Left colon (tissue), 2 donors: ENCODE data around the gene KPNA6. TPM values are rescaled to one million over a fixed set of nuclear protein-coding genes. Genes with fewer than 3 reads are reported as not detected.

ENCODE experiments used
- ATAC-seq: fragments of 200-7000 bp; cut with Tn5 transposase; one replicate; pipeline ENCODE4 v1.9.1; 2020; ENCODE audit warnings: mild to moderate bottlenecking, moderate library complexity
- DNase-seq, 2 donors: peaks; one replicate each; pipeline ENCODE4 v3.0.0-alpha.2; 2020
- intact Hi-C, 2 donors: fragments of 100-400 bp; cut with DNase I in 1 of 2; cut with micrococcal nuclease in 1 of 2; formaldehyde crosslinking; loops; one replicate each; pipeline versions ENCODE4 v1.11.2 to v1.14.0; 2022; cut with DNase I, micrococcal nuclease
- total RNA-seq, 2 donors: library from RNA; stranded (reverse); fragmentation: NEBNext Ultra II Directional; extraction: Animal tissue kit (Norgen Biotek cat#: 25700); gene quantifications; one replicate each; pipeline ENCODE4 v1.2.1, GENCODE V29; 2021
- donor health status: DM: no; HTN: no; CAD: no.
- donor health status: DM: yes; HTN: yes; CAD: no.

The KPNA6 gene
- total RNA-seq, 2 donors from 2014 or later, result 55.6 to 58.9 TPM

DNA sequence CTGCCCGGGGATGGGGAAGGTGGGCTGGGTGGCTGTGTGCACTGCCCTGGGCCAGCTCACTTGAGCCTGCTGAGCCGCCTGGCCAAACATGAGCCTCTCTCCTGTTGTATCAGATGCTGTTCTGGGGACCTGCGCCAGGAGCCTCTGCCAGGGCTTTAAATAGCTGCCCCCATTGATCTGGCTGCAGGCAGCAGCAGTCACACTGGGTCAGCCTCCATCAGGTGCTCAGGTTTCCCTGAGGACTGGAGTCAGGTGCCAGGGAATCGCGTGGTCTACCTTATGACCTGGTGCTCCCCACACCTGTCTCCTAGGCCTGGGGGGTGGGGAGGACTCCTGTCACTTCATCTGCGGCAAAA lies 91.8 kb downstream of the KPNA6 start:
- intact Hi-C loops, result no loop called here
- DNase-seq (peak; percentile 27 to 38), ATAC-seq (no peak)

DNA sequence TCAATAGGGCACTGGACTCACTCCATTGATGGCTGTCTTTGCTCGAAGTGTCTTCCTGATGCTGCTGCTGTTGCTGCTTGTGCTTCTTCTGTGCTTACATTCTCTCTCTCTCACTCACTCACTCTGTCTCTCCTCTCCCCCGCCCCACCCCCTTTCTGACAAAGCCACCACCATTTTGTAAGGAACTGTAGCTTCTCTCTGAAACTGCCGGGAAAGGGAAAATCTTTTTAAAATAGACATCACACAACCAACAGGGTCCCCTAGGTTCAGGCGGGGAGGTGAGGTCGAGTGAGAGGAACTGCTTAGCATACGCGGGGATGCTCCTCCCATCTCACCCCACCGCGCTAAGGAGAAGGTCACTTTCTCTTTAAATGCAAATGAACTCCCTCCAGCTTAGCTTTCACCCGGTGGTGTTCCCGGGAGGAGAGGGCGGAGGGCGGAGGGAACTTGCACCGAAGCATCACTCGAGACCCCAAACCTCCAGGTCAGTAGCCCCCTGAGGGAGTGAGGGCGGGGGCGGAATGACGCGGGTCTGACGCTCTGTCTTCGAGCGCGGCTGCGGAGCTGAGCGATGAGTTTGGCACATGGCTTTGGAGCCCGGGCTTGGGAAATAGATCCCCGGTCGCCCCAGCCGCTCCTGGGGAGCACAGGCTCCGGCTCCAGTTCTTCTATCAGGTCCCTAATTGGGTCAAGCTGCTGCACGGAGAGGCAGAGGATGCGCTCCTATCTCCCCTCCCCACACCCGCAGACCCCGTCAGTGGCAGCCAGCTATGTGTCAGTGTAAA lies 92.6 kb downstream of the KPNA6 start, which contains the start of gene CCDC28B:
Gene CCDC28B (plus strand): TSS at position 370 of the 785 bp plus-strand sequence. CDS start 1,341 bp downstream, outside the sequence.
- ATAC-seq (peak; percentile 43), DNase-seq (peak; percentile 49 to 56)
- intact Hi-C loops, result no loop called here

DNA sequence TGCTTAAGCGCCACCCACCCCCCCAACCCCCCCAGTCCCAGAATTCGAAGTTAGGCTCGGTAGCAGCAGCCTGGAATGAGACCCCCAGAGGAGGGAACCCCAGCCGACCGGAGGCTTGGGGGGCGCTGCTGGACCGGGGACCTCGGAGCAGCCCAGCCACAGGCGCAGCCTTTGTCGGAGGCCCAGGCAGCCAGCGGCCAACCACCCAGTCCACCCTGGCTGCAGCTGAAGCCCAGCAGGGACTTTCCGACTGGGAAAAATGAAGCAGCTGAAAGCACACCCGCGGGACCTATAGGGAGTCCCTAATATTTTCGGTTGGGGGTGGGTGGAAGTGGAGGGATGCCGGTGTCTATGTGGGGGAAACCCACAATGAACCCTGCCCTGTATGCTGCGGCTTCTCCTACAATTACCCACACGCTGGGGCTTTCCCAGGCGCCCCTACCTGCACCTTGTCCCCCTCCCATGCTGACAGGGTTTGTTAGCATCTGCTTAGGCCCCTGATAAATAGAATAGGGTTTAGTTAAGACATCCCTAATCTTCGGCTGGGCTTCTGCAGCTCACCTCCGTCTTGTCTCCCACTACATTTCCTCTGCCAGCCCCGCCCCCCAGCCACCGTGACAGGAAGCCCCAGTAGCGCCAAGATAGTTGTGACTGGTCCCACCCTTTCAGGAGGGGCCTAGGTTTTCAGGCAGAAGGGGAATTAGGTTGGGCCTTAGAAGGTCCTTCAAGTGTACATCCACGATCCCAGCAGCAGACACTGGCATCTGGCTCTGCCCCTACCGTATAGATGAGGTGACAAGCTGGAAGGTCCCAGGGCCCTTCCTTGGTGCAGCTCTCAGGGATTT lies 93.4 kb downstream of the KPNA6 start:
- peak; percentile 17 for ATAC-seq
- intact Hi-C loops, result no loop called here
- peak; percentile 77 to 82 for DNase-seq

DNA sequence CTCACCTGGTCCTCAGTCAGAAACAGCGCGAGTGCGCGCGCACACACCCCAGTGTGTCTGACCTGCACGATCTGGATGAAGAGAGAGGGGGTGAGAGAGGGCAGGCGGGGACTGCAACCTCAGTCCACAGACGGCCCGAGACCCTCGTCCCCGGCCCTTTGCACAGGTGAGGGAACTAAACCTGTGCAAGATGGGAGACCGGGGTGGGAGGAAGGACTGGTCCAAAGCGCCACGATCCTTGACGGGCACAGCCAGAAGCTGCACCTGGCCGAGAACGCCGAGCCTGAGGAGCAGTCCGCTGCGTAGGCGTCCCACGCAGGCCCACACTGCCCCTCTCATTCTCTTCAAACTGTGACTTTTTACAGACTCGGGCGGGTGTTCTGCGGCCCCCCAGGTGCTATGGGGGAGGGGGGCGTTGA lies 97.1 kb downstream of the KPNA6 start:
- intact Hi-C loops, result no loop called here
- DNase-seq, result peak in 1 of 2 donors; percentile 39
- ATAC-seq, result peak; percentile 24

DNA sequence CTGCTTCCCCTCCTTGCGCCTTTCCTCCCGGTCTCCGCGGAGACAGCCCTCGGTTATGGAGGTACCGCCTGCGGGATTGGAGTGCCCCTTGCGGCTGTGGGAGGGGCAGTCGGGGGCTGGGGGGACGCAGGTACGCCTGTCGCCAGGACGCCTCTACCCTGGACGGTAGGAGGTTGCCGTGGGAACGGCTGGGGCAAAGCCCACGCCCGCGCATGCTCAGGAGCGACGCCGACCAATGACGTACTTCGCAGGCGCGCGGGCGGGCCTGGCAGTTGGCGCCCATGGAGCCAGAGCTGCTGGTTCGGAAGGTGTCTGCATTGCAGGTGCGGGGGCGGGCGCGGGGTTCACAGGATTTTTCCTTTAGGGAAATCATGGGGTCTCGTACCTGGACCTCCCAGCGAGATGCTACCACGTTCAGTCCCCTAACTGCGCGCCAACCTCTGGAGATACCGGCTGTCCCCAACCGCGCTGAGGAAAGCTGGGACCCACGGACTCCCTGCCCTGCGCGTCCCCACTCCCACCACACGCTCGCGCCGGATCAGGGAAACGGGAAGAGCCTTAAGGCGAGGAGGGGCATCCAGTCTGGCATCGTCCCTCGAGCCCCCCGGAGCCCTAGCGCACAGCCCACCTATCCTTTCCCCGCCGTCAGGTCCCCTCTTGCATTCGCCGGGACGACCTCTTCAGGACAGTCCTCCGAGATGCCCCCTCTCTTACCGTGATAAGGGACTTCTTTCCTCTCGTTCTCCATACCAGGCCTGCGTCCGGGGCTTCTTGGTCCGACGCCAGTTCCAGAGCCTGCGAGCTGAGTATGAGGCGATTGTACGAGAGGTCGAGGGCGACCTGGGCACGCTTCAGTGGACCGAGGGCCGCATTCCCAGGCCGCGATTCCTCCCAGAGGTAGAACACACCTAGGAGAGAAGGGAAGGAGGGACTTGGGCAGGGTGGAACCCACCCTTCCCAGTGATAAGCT lies 97.8 kb downstream of the KPNA6 start, which contains the start of gene IQCC:
Gene IQCC (plus strand): TSS at position 271 of the 970 bp plus-strand sequence. CDS start 11 bp downstream, at position 282.
- intact Hi-C loops, result no loop called here
- ATAC-seq, result peak; percentile 78

DNA sequence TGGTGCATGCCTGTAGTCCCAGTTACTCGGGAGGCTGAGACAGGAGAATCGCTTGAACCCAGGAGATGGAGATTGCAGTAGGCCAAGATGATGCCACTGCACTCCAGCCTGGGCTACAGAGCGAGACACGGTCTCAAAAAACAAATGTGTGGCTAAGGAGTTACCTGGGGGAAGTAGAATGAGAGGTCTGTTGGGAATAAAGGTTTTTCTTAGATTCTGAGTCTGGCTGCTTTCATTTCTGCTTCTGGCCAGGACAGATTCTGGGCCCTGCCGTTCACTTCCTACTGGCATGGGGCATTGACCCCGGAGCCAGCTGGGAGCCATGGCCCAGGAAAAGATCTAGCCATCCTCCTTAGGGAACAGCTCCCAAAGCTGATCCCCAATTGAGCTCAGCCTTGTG lies 100.6 kb downstream of the KPNA6 start:
- ATAC-seq (peak; percentile 18), DNase-seq (no peak)
- intact Hi-C loops, result no loop called here

More for the DNA sequence above, 97.8 kb downstream of the KPNA6 start, which contains the start of gene IQCC:
- DNase-seq, result peak; percentile 87 to 91

DNA sequence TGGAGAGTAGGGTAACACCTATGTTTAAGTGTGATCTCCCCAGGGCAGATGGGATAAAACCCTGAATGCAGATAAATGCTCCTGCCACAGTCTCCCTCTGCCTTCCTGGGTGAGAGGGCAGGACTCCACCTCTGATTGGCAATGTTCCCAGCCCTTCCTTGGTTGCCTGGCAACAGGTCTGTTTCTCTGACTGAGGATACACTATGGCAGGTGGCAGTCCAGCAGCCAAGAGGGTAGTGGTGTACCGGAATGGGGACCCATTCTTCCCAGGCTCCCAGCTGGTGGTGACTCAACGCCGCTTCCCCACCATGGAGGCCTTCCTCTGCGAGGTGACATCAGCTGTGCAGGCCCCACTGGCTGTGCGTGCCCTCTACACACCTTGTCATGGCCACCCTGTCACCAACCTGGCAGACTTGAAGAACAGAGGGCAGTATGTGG lies 101.1 kb downstream of the KPNA6 start, which contains the start of gene DCDC2B:
Gene DCDC2B (plus strand): TSS at position 199 of the 438 bp plus-strand sequence. CDS start 5 bp downstream, at position 204.
- peak; percentile 78 for ATAC-seq
- peak; percentile 85 to 92 for DNase-seq
- intact Hi-C loops, result no loop called here

DNA sequence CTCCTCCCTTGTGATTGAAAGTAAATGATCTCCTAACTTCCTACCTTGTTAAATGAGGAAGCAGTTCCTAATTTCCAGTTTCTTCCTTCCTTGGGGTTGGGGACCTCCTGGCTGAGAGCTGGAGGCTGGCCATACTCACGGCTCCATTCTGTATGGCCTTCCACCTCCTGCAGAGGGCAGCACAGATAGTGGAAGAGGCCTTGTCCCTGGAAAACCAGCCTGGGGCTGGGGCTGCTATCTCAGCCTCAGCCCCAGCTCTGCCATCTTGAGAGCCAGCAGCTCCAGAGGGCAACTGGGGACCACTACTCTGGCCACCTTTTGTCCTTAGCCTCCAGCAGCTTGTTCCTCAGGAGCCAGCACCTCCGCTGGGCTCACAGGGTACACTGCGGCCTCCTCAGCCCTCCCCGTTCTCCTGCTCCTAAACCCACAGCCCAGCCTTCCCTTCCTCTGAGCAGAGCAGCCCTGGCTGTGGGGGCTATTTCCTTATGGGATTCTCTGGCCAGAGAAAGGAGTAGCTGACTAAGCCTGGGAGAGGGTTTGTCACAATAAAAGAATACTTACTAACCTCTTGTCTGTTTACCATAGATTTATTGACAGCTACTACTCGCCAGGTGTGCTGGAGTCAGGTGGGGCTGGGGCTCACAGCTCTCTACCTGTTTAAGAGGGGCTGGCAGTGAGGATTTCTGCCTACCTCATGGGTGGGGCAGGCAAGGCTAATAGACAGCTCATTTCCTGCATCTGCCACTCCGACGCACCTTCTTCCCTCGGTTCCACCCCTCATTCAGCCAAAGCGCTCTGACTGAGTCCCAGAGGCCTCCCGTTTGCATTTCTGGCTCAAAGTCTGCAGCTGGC lies 108.0 kb downstream of the KPNA6 start:
- peak; percentile 80 to 85 for DNase-seq

DNA sequence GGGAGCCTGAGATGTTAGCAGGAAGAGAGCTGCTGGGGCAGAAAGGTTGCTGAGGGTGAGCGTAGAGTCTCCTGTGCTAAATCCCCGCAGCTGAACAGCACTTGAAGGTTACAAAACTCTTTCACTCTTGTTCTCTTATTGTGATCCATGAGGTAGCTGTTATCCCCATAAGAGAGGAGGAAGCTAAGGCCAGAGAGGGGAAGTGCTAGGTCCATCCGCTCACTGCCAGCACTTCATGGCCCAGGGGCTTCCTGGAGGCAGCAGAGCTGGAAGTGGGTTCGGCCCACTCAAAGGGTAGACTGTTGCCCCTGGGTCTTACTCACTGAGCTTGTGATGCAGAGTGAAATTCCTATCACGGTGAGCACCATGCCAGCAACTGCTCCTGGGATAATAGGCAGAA lies 108.7 kb downstream of the KPNA6 start:
- ATAC-seq, result no peak
- no peak for DNase-seq
- intact Hi-C loops, result no loop called here

More for the DNA sequence above, 108.0 kb downstream of the KPNA6 start:
- intact Hi-C loops, result no loop called here
- peak; percentile 83 for ATAC-seq

DNA sequence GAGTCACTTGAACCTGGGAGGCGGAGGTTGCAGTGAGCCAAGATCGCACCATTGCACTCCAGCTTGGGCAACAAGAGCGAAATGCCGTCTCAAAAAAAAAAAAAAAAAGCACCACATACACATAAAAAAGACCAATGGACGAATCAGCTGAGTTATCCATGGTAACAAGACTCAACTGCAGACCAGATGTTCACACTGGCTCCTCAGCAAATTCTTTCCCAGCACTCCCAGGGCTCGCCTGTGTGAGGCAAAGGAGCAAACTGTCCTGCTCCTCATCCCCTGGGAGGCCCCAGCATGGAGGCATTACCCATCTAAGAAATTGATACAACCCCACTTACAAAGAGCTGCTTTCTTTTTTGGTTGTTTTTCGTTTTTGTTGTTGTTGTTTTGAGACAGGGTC lies 111.2 kb downstream of the KPNA6 start:
- no peak for DNase-seq
- ATAC-seq, result no peak
- intact Hi-C loops, result no loop called here

DNA sequence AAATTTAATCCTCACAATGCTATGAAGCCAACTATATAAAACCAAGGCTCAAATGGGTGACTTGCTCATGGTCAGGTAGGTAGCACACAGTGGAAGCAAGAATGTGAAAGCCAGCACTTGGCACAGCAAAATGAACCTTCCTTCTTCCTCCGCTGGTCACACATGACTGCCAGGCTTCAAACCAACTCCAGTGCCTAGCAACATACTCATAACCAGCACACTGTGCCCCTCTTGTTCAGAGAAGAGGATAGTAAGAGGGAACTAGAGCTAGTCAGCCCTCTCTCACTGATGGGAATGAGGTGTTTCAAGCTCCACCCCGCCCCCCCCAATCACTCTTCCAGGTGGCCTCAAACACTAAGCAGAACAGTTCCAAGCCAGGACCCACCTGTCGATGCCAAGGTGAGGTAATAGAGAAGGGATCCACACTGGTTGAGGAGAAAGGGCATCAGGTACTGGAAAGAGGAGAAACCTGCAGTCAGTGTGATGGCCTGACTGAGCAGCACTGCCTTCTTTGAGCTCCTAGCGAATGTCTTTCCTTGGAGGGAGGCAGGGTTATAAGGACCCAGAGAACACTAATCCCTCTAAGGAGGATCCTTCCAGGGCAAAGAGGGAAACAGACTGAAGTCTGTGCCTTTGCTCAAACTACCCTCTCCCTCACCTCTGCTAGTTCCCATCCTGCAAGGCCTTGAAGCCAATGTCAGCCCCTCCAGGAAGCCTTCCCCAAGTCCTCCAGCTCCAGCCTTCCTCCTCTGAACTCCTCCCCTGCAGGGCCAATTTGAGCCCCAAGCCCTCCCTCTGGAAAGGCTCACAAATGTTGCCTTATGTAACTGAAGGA lies 113.1 kb downstream of the KPNA6 start:
- ATAC-seq (no peak), DNase-seq (no peak)
- intact Hi-C loops, result no loop called here

DNA sequence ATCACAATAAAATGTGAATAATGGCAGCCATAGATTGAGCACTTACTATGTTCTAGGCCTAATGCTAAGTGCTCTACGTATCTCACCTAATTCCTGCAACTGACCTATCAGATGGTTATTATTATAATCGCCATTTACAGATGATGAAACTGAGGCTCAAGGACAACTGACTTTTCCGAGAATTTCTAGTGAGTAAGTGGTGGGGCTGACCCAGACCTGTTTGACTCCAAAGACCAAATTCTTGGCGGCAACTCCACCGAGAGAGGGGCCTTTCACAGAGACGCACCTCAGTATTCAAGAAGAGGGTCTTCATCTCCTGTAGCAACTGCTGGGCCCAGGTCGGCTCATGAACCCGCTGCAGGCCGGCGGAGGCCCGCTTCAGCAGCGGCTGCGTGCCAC lies 113.7 kb downstream of the KPNA6 start:
- ATAC-seq, result no peak
- DNase-seq, result no peak
- intact Hi-C loops, result no loop called here

DNA sequence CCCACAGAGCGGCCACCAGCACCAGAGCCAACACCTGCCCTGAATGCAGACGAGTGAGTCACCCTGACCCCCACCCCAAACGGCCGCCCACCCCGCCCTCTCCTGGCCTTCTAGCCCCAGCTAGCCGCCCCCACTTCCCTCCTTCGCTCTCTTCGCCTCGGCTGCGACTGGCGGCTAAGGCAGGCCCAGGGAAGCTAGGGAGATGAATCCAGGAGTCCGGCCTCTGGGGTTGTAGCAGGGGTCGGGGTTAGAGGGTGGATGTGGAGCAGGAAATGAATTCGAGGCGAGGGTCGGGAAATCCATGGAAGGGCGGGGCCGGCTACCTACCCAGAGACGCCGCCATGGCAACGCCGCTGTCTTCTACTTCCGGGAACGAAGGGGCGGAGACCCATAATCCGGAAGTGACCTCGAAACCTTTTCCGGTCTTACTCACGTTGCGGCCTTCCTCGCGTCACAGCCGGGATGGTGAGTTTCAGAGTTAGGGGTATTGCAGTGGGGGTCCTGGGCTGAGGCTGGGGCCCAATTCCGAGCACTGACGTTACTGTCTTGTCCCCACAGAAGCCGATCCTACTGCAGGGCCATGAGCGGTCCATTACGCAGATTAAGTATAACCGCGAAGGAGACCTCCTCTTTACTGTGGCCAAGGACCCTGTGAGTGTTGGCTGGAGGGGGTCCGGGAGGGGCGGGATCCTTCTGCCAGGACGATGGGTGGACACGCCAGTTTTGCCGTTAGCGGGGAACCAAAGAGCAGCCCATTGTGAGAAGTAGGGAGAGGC lies 114.3 kb downstream of the KPNA6 start, which contains the start of the genes EIF3I and TMEM234:
Gene EIF3I (plus strand): TSS at position 428 of the 776 bp plus-strand sequence. CDS start 35 bp downstream, at position 463.
Gene TMEM234 (minus strand): TSS at position 374 of the 776 bp plus-strand sequence. CDS start 31 bp downstream, at position 343.
- peak; percentile 94 to 96 for DNase-seq
- intact Hi-C loops, result no loop called here

DNA sequence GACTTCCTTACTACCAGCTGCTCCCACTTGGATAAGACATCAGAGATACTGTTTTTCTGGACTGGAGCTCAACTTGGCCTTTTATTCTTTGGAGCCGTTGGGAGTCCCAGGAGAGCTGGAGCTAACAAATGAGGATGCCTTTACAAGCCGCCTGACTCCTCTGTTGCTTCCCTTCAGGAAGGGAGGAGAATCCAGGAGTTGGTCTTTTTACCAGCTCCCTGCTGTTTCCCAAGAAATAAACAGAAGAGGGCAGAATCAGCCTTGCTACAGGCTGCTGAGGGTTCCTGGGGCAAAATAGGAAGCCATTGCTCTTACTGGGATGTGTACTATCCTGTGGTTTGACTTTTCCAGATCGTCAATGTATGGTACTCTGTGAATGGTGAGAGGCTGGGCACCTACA lies 115.8 kb downstream of the KPNA6 start:
- no peak for DNase-seq
- no peak for ATAC-seq
- intact Hi-C loops, result no loop called here

More for the DNA sequence above, 114.3 kb downstream of the KPNA6 start, which contains the start of the genes EIF3I and TMEM234:
- ATAC-seq, result peak; percentile 97

DNA sequence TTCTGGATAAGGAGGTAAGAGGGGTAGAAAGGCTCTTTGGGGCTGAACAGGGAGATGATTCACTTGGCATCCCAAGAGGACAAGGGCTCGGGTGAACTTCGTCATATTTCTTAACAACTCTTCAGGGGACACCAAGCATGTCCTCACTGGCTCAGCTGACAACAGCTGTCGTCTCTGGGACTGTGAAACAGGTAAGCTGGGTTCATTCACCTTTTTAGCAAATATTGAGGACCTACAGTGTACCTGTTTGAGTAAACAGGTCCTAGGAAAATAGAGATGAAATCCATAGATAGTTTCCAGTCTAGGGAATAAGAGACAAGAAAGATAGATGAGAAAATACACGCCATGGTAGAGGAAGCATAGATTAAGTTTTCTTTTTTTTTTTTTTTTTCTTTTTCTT lies 116.4 kb downstream of the KPNA6 start:
- intact Hi-C loops, result no loop called here
- ATAC-seq (no peak), DNase-seq (no peak)
